Breast epithelium (tissue), 4 donors: ENCODE data around the gene WNT8A. TPM values are rescaled to one million over a fixed set of nuclear protein-coding genes. Genes with fewer than 3 reads are reported as not detected.
"Not testable (repeated sequence)": the region's sequence is repeated elsewhere in the genome, so short reads cannot be mapped to it uniquely, and the experiment has no call there.

Source experiments
- DNase-seq, 2 donors: peaks; one replicate each; pipeline ENCODE4 v3.0.0-alpha.2; 2019; ENCODE audit warnings: low spot score in 2 of 2
- H3K27ac ChIP-seq, 2 donors: fragments of 200-600 bp; sonication (generic) in 1 of 2; one replicate each; pipeline ENCODE4 v1.5.1; 2016 to 2019; ENCODE audit warnings: mild to moderate bottlenecking in 1 of 2
- H3K27me3 ChIP-seq, 2 donors: fragments of 200-600 bp; sonication (generic) in 1 of 2; one replicate each; pipeline versions ENCODE4 v1.5.1 to v1.6.0; 2017 to 2019; ENCODE audit warnings: control low read depth in 1 of 2, mild to moderate bottlenecking in 1 of 2
- H3K36me3 ChIP-seq: fragments of 200-600 bp; one replicate; pipeline ENCODE4 v1.5.1; 2019
- H3K4me1 ChIP-seq, 2 donors: fragments of 200-600 bp; sonication (generic); one replicate each; pipeline ENCODE4 v1.5.1; 2016 to 2019; ENCODE audit warnings: control low read depth in 1 of 2
- H3K4me3 ChIP-seq, 3 donors: fragments of 200-600 bp; sonication (generic); 1 replicate in 2 of 3; 2 replicates in 1 of 3; pipeline ENCODE4 v1.5.1; 2016 to 2019; ENCODE audit warnings: mild to moderate bottlenecking in 3 of 3, moderate library complexity in 2 of 3
- H3K9me3 ChIP-seq, 2 donors: fragments of 200-600 bp; sonication (generic) in 1 of 2; one replicate each; pipeline ENCODE4 v1.5.1; 2016 to 2019; ENCODE audit warnings: control low read depth in 1 of 2
- POLR2A ChIP-seq: fragments of 450-650 bp; IDR thresholded peaks from one replicate; pipeline ENCODE4 v1.6.1; 2016; ENCODE audit warnings: antibody characterized with exemption, mild to moderate bottlenecking, moderate library complexity
- POLR2AphosphoS5 ChIP-seq, 3 donors: sonication (generic); formaldehyde crosslinking; IDR thresholded peaks; one replicate each; pipeline ENCODE4 v1.6.1; 2017; ENCODE audit warnings: antibody characterized with exemption in 3 of 3
- intact Hi-C: fragments of 100-400 bp; cut with DNase I; formaldehyde crosslinking; loops from one replicate; pipeline ENCODE4 v1.15.1; 2023; ENCODE audit warnings: low total_unique reads
- total RNA-seq, 3 donors: library from RNA; depleted of rRNA; stranded (reverse); fragments of >200 nt; gene quantifications; one replicate each; pipeline ENCODE4 v1.1.0, GENCODE V29; 2016
- TF ChIP-seq, protein P1 (sequence below), 3 donors: fragments of 450-650 bp; IDR thresholded peaks; one replicate each; pipeline ENCODE4 v1.5.1; 2016 to 2017; ENCODE audit warnings: antibody characterized with exemption in 3 of 3, mild to moderate bottlenecking in 3 of 3, moderate library complexity in 3 of 3

WNT8A gene
- total RNA-seq, 3 donors from 2014 or later, result not detected

DNA sequence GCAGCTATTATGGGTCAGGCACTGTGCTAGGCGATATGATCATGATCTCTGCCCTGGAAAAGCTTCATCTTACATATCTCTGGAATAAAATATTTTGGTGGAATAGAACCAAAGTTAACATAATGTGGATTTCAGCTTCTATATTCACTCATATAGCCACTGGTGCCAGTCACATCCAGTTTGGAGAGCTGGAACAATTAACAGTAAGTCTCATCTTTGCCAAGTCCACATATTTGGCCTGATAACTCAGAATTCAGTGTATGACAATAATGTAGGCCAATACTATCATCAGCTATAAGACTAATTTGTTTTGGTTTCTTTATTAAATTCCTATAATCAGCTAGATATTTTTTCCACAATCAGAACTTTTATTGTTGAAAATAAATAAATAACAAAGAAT is 45.0 kb upstream of the WNT8A start:
- no peak for DNase-seq
- no peaks in the 10 kb centered on the region for H3K9me3 ChIP-seq
- peak overlapping the region; percentile 7 to 34 for H3K27ac ChIP-seq
- no peaks in the 10 kb centered on the region for H3K36me3 ChIP-seq
- intact Hi-C loops, result no loop called here
- H3K27me3 ChIP-seq, result no peaks in the 10 kb centered on the region
- H3K4me1 ChIP-seq, result peaks cover 0 to 2% of the 10 kb centered on the region in 2 donors
- no peak overlapping the region for H3K4me3 ChIP-seq
- TF ChIP-seq, protein P1, sequence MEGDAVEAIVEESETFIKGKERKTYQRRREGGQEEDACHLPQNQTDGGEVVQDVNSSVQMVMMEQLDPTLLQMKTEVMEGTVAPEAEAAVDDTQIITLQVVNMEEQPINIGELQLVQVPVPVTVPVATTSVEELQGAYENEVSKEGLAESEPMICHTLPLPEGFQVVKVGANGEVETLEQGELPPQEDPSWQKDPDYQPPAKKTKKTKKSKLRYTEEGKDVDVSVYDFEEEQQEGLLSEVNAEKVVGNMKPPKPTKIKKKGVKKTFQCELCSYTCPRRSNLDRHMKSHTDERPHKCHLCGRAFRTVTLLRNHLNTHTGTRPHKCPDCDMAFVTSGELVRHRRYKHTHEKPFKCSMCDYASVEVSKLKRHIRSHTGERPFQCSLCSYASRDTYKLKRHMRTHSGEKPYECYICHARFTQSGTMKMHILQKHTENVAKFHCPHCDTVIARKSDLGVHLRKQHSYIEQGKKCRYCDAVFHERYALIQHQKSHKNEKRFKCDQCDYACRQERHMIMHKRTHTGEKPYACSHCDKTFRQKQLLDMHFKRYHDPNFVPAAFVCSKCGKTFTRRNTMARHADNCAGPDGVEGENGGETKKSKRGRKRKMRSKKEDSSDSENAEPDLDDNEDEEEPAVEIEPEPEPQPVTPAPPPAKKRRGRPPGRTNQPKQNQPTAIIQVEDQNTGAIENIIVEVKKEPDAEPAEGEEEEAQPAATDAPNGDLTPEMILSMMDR (IDR thresholded peaks at IDR 0.05), result no peak
- no peak for TF ChIP-seq POLR2A
- no peak for TF ChIP-seq POLR2AphosphoS5 (IDR thresholded peaks at IDR 0.05)

DNA sequence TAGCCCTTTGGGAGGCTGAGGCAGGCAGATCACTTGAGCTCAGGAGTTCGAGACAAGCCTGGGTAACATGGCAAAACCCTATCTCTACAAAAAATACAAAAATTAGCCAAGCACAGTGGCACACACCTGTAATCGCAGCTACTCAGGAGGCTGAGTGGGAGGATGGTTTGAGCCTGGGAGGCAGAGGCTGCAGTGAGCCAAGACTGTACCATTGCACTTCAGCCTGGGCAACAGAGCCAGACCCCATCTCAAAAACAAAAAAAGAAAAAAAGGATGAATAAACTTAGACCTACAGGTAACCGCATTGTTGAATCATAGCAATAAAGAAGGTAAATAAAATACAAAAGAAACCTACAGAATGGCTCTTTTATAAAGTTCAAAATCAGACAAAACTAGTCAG is 38.5 kb upstream of the WNT8A start:
- H3K27me3 ChIP-seq, H3K4me3 ChIP-seq, intact Hi-C loops, H3K36me3 ChIP-seq, H3K27ac ChIP-seq, H3K4me1 ChIP-seq, H3K9me3 ChIP-seq, DNase-seq: not testable (repeated sequence)

DNA sequence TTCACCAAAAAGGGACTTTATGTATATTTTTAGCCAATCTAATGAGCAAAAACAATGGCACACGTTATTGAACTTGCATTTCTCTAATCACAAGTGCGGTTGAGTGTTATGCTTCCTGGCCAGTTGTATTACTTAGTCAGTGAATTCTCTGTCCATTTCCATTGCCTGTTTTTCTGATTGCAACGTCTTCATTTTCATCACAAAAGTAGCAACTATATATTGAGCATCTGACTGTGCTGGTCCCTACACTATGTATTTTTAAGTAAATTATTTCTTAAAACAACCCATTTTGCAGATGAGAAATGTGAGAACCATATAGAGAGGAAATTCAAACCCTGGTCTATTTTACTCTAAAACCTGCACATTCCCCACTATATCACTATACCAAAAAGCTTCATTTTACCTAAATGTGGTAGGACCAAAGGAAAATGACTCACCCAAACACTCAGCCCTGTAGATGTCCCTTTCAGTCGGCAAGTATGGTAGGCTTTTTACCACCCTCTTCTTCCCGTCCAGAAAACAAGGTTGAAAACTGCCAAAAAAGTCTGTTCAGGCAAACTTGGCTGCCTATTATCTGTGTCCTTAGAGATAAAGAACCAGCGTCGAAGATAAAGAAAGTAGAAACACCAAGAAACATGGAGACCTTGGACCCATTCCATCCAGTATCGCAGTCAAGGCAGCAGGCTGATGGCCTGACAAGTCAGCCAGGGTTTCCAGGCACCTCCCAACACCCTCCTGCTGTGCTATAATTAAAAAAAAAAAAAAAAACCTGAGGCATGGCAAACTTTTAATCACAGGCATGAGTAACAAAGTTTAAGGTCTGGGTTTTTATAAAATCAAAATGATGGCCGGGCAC is 32.2 kb upstream of the WNT8A start:
- Histone ChIP-seq H3K9me3 (no peaks in the 10 kb centered on the region), H3K4me3 (no peak overlapping the region), H3K27ac (no peak overlapping the region), H3K36me3 (no peaks in the 10 kb centered on the region), H3K27me3 (no peaks in the 10 kb centered on the region), H3K4me1 (peaks cover 0 to 5% of the 10 kb centered on the region in 2 donors)
- no peak for DNase-seq
- TF ChIP-seq POLR2AphosphoS5 (IDR thresholded peaks at IDR 0.05), result no peak
- TF ChIP-seq, protein P1 (IDR thresholded peaks at IDR 0.05), result no peak
- TF ChIP-seq POLR2A, result no peak
- intact Hi-C loops, result no loop called here

DNA sequence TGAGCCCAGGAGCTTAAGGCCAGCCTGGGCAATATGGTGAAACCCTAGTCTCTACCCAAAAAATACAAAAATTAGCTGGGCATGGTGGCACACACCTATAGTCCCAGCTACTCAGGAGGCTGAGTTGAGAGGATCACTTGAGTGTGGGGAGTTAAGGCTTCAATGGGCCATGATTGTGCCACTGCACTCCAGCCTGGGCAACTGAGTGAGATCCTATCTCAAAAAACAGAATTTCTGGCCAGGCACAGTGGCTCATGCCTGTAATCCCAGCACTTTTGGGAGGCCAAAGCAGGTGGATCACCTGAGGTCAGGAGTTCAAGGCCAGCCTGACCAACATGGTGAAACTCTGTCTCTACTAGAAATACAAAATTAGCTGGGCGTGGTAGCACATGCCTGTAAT is 31.1 kb upstream of the WNT8A start:
- intact Hi-C loops, H3K27me3 ChIP-seq, H3K4me1 ChIP-seq, DNase-seq, H3K27ac ChIP-seq, H3K9me3 ChIP-seq, H3K36me3 ChIP-seq, H3K4me3 ChIP-seq: not testable (repeated sequence)

DNA sequence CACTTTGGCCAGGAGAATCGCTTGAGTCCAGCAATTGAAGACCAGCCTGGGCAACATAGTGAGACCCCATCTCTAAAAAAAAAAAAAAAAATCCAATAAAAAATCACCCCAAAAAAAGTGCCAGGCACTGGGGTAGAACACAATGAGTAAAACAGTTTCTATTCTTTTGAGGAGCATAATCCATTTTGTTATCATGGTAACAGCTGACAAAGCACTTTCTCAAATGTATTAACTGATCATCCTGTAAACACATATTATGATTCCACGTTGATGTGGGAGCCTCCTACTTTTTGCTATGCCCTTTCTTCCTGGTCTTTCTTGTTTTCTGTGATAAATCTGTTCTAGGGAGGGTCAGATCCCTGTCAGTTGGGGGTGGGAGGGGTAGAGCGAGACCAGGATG is 30.3 kb upstream of the WNT8A start:
- intact Hi-C loops, result no loop called here
- no peak for DNase-seq

DNA sequence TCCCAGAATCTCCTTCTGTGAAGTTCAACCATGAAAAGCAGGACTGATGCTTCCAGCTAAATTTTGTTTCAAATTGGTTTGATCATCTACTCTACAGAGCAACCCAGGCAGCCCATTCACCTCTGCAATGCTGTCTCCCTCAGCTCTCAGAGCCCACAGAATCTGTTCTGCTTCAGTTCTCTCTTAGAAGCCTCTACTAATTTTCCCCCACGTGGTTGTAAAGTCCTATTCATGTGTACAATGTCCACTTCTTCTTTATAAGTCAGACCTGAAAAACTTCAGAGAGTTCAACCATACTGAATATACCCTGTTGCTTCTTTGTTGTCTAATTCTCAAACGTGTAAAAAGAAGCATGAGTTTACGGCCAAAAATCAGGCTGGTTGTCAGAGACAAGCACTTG is 29.6 kb upstream of the WNT8A start:
- Histone ChIP-seq H3K4me3 (no peak overlapping the region), H3K9me3 (no peaks in the 10 kb centered on the region), H3K27me3 (no peaks in the 10 kb centered on the region), H3K36me3 (no peaks in the 10 kb centered on the region), H3K27ac (peak overlapping the region; percentile 56 to 62), H3K4me1 (peaks cover 0 to 5% of the 10 kb centered on the region in 2 donors)
- TF ChIP-seq POLR2AphosphoS5 (IDR thresholded peaks at IDR 0.05) (no peak), POLR2A (no peak)
- TF ChIP-seq, protein P1 (IDR thresholded peaks at IDR 0.05), result no peak
- intact Hi-C loops, result no loop called here
- no peak for DNase-seq

More for the DNA sequence above, 30.3 kb upstream of the WNT8A start:
- Histone ChIP-seq H3K27ac (no peak overlapping the region), H3K4me1 (peaks cover 0 to 5% of the 10 kb centered on the region in 2 donors), H3K4me3 (no peak overlapping the region), H3K9me3 (no peaks in the 10 kb centered on the region), H3K27me3 (no peaks in the 10 kb centered on the region), H3K36me3 (no peaks in the 10 kb centered on the region)
- TF ChIP-seq POLR2A (no peak), POLR2AphosphoS5 (IDR thresholded peaks at IDR 0.05) (no peak)
- TF ChIP-seq, protein P1 (IDR thresholded peaks at IDR 0.05), result no peak
